GM13976 (cell line): ENCODE measurements around the gene MMS19.

Experiments used
- DNase-seq: peaks from one replicate; pipeline ENCODE4 v3.0.0; 2012; ENCODE audit warnings: low spot score
- CTCF ChIP-seq: IDR thresholded peaks from 2 replicates; pipeline ENCODE4 v1.5.1; 2012; ENCODE audit warnings: borderline replicate concordance, mild to moderate bottlenecking; ENCODE audit not compliant: insufficient read depth; ENCODE audit errors: extremely low read depth, missing control alignments, control extremely low read depth
- in situ Hi-C: fragments of 300-500 bp; cut with MboI; formaldehyde crosslinking; loops from one replicate; pipeline ENCODE4 v1.12.0; 2022; ENCODE audit warnings: low sequenced_read_pairs, mixed read lengths, inconsistent platforms; ENCODE audit not compliant: unreplicated experiment

MMS19 gene

GRCh38 chr10:97459111-97459510 is 39.1 kb downstream of the MMS19 start:
- no peak for DNase-seq
- in situ Hi-C loops = no loop called here
- no peak for TF ChIP-seq CTCF

- in situ Hi-C loops = no loop called here
These were observed 41.5 kb downstream of the MMS19 start for GRCh38 chr10:97456686-97457065.

GRCh38 chr10:97456034-97456685 is 42.1 kb downstream of the MMS19 start:
- in situ Hi-C loops = no loop called here
- TF ChIP-seq CTCF = no peak
- DNase-seq = no peak

More at GRCh38 chr10:97456686-97457065, 41.5 kb downstream of the MMS19 start:
- no peak for TF ChIP-seq CTCF
- no peak for DNase-seq

GRCh38 chr10:97454330-97455036 is 43.7 kb downstream of the MMS19 start:
- in situ Hi-C loops = no loop called here
- no peak for DNase-seq
- TF ChIP-seq CTCF = no peak

- DNase-seq = no peak
- in situ Hi-C loops = no loop called here
These were observed 45.9 kb downstream of the MMS19 start for GRCh38 chr10:97452352-97452751.

GRCh38 chr10:97451605-97452004 is 46.6 kb downstream of the MMS19 start:
- in situ Hi-C loops = no loop called here
- no peak for TF ChIP-seq CTCF
- no peak for DNase-seq

More at GRCh38 chr10:97452352-97452751, 45.9 kb downstream of the MMS19 start:
- no peak for TF ChIP-seq CTCF

- in situ Hi-C loops = no loop called here
- DNase-seq = no peak
- TF ChIP-seq CTCF = no peak
These were observed 47.4 kb downstream of the MMS19 start for GRCh38 chr10:97450828-97451227.
